CD4-positive, alpha-beta T cell (primary cell): ENCODE results near the gene ZSCAN25. TPM values are rescaled to one million over a fixed set of nuclear protein-coding genes. Genes with fewer than 3 reads are reported as not detected.

Experiments used
- ATAC-seq: fragments of 200-7000 bp; cut with Tn5 transposase; one replicate; pipeline ENCODE4 v1.10.0; 2022; ENCODE audit warnings: mild to moderate bottlenecking; ENCODE audit not compliant: poor library complexity
- CTCF ChIA-PET: fragments of 350-600 bp; sonication (Branson Sonifier 250); formaldehyde crosslinking; loops from one replicate; lab custom pipeline; 2021; ENCODE audit warnings: antibody characterized with exemption, inconsistent platforms; lab: Charles Lee
- POLR2A ChIA-PET: fragments of 350-600 bp; sonication (Branson Sonifier 250); formaldehyde crosslinking; loops from one replicate; lab custom pipeline; 2021; ENCODE audit warnings: antibody characterized with exemption, inconsistent platforms; lab: Charles Lee
- DNase-seq, 14 experiments: peaks; one replicate each; pipeline ENCODE4 v3.0.0-alpha.2; 2013 to 2020; ENCODE audit warnings: mixed read lengths in 2 of 14
- H3K27ac ChIP-seq, 2 donors: one replicate each; pipeline versions ENCODE4 v1.5.1 to v1.7.0; 2013; ENCODE audit warnings: low read length in 2 of 2, low read depth in 1 of 2, mild to moderate bottlenecking in 1 of 2
- H3K27me3 ChIP-seq, 2 experiments: 1 replicate in 1 of 2; 2 replicates in 1 of 2; pipeline versions ENCODE4 v1.6.1 to v1.7.0; 2013; ENCODE audit warnings: low read length in 2 of 2, control low read depth in 1 of 2, mild to moderate bottlenecking in 1 of 2, moderate library complexity in 1 of 2; ENCODE audit not compliant: insufficient read depth in 2 of 2, control insufficient read depth in 1 of 2
- H3K36me3 ChIP-seq: one replicate; pipeline ENCODE4 v1.6.1; 2013; ENCODE audit warnings: low read length, control low read depth; ENCODE audit not compliant: insufficient read depth
- H3K4me1 ChIP-seq: one replicate; pipeline ENCODE4 v1.6.1; 2013; ENCODE audit warnings: low read length, control low read depth; ENCODE audit not compliant: insufficient read depth
- H3K4me3 ChIP-seq: one replicate; pipeline ENCODE4 v1.5.1; 2013; ENCODE audit warnings: mild to moderate bottlenecking, low read length, moderate library complexity
- H3K9me3 ChIP-seq, 2 experiments: 1 replicate in 1 of 2; 2 replicates in 1 of 2; pipeline versions ENCODE4 v1.6.1 to v1.7.0; 2013; ENCODE audit warnings: low read length in 2 of 2, mild to moderate bottlenecking in 2 of 2, control low read depth in 1 of 2, moderate library complexity in 1 of 2; ENCODE audit not compliant: control insufficient read depth in 1 of 2, insufficient read depth in 1 of 2
- H3K27ac Mint-ChIP-seq: one replicate; pipeline ENCODE4 v1.8.0; 2020; ENCODE audit warnings: mixed read lengths
- H3K27me3 Mint-ChIP-seq: one replicate; pipeline ENCODE4 v1.8.0; 2021; ENCODE audit warnings: mixed read lengths
- H3K36me3 Mint-ChIP-seq: one replicate; pipeline ENCODE4 v1.8.0; 2021; ENCODE audit warnings: low read depth, mixed read lengths
- H3K4me1 Mint-ChIP-seq: one replicate; pipeline ENCODE4 v1.8.0; 2021; ENCODE audit warnings: low read depth, mixed read lengths
- H3K4me3 Mint-ChIP-seq: one replicate; pipeline ENCODE4 v1.8.0; 2020; ENCODE audit warnings: mild to moderate bottlenecking, mixed read lengths
- H3K9me3 Mint-ChIP-seq: one replicate; pipeline ENCODE4 v1.8.0; 2020; ENCODE audit warnings: mixed read lengths
- intact Hi-C, 2 experiments: fragments of 100-400 bp; cut with DNase I in 1 of 2; cut with micrococcal nuclease in 1 of 2; formaldehyde crosslinking; loops; one replicate each; pipeline versions ENCODE4 v1.15.1 to v1.9.0; 2023 to 2025; cut with DNase I, micrococcal nuclease
- total RNA-seq, 174 experiments: library from RNA in 2 of 174; stranded (reverse) in 2 of 174; gene quantifications; one replicate each; pipeline ENCODE4 v1.2.3 and lab custom pipeline; 2021 to 2026
- TF ChIP-seq, protein P1 (sequence below): fragments of 200-600 bp; IDR thresholded peaks from one replicate; pipeline ENCODE4 v1.8.0; 2022; ENCODE audit warnings: antibody characterized with exemption, mild to moderate bottlenecking

ZSCAN25 gene
- total RNA-seq, 2 experiments from 2014 or later: 41.5 to 44.2 TPM

DNA sequence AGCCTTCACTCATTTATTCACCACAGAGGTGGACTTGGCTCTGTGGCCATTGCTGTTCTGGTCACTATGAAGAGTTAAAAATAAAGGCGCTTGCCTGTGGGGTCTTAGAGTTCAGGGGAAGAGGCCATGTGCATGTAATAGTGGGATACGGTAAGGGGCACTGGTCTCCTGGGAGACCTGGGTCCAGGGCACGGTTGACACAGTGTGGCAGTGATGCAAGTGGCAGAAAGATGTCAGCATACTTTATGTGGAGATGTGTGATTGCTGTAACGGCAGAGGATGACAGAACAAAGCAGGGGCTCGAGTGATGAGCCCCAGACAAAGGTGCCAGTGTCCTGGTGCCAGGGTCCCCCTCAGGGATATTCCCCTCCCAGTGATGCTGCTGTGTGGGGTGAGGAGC, 8.6 kb downstream of the ZSCAN25 start:
- Mint-ChIP-seq H3K9me3 (no peaks in the 10 kb centered on the region), H3K4me1 (peaks cover 46% of the 10 kb centered on the region), H3K4me3 (peak overlapping the region; percentile 73), H3K27me3 (no peaks in the 10 kb centered on the region), H3K27ac (peak overlapping the region; percentile 92), H3K36me3 (peaks cover 96% of the 10 kb centered on the region)
- Histone ChIP-seq H3K4me3 (no peak overlapping the region), H3K27ac (no peak overlapping the region), H3K4me1 (peaks cover 39% of the 10 kb centered on the region), H3K27me3 (no peaks in the 10 kb centered on the region), H3K9me3 (no peaks in the 10 kb centered on the region), H3K36me3 (peaks cover 85% of the 10 kb centered on the region)
- TF ChIP-seq, protein P1, sequence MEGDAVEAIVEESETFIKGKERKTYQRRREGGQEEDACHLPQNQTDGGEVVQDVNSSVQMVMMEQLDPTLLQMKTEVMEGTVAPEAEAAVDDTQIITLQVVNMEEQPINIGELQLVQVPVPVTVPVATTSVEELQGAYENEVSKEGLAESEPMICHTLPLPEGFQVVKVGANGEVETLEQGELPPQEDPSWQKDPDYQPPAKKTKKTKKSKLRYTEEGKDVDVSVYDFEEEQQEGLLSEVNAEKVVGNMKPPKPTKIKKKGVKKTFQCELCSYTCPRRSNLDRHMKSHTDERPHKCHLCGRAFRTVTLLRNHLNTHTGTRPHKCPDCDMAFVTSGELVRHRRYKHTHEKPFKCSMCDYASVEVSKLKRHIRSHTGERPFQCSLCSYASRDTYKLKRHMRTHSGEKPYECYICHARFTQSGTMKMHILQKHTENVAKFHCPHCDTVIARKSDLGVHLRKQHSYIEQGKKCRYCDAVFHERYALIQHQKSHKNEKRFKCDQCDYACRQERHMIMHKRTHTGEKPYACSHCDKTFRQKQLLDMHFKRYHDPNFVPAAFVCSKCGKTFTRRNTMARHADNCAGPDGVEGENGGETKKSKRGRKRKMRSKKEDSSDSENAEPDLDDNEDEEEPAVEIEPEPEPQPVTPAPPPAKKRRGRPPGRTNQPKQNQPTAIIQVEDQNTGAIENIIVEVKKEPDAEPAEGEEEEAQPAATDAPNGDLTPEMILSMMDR: no peak
- ATAC-seq (no peak), DNase-seq (no peak)
- ChIA-PET POLR2A (interaction anchor here (1.9 to 3.1 kb wide), 3 partner anchors 8 to 67 kb away, joined by 5 to 44 read pairs (median 21); partner anchors contain the start of genes ZNF655 and ZSCAN25), CTCF (no interaction called here)
- intact Hi-C loops: loop anchor here in 1 of 2 experiments (10.0 kb wide), 1 partner anchor 481 kb away; the partner anchor contains the start of gene SMURF1

DNA sequence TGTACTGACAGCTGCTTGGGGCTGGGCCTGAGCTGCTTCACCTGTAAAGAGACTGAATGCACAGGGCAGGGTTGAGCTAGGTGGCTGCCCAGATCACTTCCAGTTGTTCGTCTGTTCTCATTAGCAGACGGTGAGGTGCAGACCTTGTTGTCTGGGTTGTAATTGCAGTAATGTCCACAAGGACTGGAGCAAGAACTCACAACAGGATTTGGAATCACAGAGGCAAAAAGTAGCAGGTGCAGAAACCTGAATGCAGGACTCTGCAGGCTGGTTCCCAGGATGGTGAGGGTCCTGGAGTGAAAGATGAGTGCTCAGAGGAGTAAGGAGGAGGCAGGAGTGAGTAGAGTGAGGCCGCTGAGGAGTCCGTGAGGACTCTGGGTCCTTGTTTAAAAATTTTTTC, 9.2 kb downstream of the ZSCAN25 start:
- TF ChIP-seq, protein P1: no peak
- CTCF ChIA-PET: no interaction called here
- POLR2A ChIA-PET: interaction anchor here (1.9 to 3.1 kb wide), 3 partner anchors 7 to 68 kb away, joined by 5 to 44 read pairs (median 21); partner anchors contain the start of genes ZNF655 and ZSCAN25
- H3K4me3 ChIP-seq: no peak overlapping the region
- H3K4me3 Mint-ChIP-seq: no peak overlapping the region
- H3K9me3 ChIP-seq: no peaks in the 10 kb centered on the region
- no peaks in the 10 kb centered on the region for H3K9me3 Mint-ChIP-seq
- peaks cover 96% of the 10 kb centered on the region for H3K36me3 Mint-ChIP-seq
- DNase-seq (no peak), ATAC-seq (no peak)
- peaks cover 86% of the 10 kb centered on the region for H3K36me3 ChIP-seq
- peaks cover 39% of the 10 kb centered on the region for H3K4me1 ChIP-seq
- intact Hi-C loops: loop anchor here in 1 of 2 experiments (10.0 kb wide), 1 partner anchor 481 kb away; the partner anchor contains the start of gene SMURF1
- peaks cover 49% of the 10 kb centered on the region for H3K4me1 Mint-ChIP-seq
- no peaks in the 10 kb centered on the region for H3K27me3 ChIP-seq
- H3K27ac ChIP-seq: no peak overlapping the region
- peak overlapping the region; percentile 92 for H3K27ac Mint-ChIP-seq
- no peaks in the 10 kb centered on the region for H3K27me3 Mint-ChIP-seq

DNA sequence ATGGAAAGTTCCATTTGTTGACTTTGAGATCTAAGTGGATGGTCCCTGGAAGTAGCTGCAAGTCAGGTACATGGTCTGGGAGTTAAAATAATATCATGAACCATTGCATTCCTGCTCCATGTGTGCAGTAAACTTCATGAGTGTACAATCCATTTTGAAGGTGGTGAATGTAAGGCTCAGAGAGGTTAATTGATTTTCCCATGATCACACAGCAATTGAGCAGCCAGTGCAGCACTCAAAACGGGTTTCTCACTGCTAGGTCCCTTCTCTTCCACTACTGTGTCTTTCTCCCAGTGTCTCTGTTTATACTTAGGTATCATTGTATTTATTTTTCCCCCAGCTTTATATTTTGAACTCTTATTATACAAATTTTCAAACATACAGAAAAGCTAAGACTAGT, 9.9 kb downstream of the ZSCAN25 start:
- Histone ChIP-seq H3K27ac (no peak overlapping the region), H3K4me3 (no peak overlapping the region), H3K9me3 (no peaks in the 10 kb centered on the region), H3K36me3 (peaks cover 86% of the 10 kb centered on the region), H3K4me1 (peaks cover 39% of the 10 kb centered on the region), H3K27me3 (no peaks in the 10 kb centered on the region)
- Mint-ChIP-seq H3K27me3 (no peaks in the 10 kb centered on the region), H3K4me1 (peaks cover 49% of the 10 kb centered on the region), H3K9me3 (no peaks in the 10 kb centered on the region), H3K4me3 (no peak overlapping the region), H3K27ac (peak overlapping the region; percentile 92), H3K36me3 (peaks cover 96% of the 10 kb centered on the region)
- CTCF ChIA-PET: interaction anchor here (1.0 kb wide), 1 partner anchor 9 kb away, joined by 3 read pairs; no protein-coding TSS in a partner anchor
- DNase-seq: no peak
- ATAC-seq: no peak
- TF ChIP-seq, protein P1: no peak
- intact Hi-C loops: loop anchor here in 1 of 2 experiments (10.0 kb wide), 1 partner anchor 482 kb away; the partner anchor contains the start of gene SMURF1
- POLR2A ChIA-PET: interaction anchor here (3.1 kb wide), 1 partner anchor 69 kb away, joined by 44 read pairs; the partner anchor contains the start of gene ZNF655
